ENCODE data around the gene MED17.

GRCh38 chr11:93843906-93844305, 59.8 kb downstream of the MED17 start:
- TF ChIP-seq POLR2A (IDR thresholded peaks at IDR 0.05; ENCODE audit: insufficient read depth in 1 of 2, low read depth in 2 of 2, low read length in 2 of 2) (no peak), ZNF775 (CRISPR knock-in tag; IDR thresholded peaks at IDR 0.05; ENCODE audit: borderline replicate concordance) (no peak), SMC3 (IDR thresholded peaks at IDR 0.05; ENCODE audit: low read length) (no peak)

All from HepG2 (cell line).